Cardiac muscle cell (in vitro differentiated cells and primary cell): ENCODE results near the gene CCDC63. TPM values are rescaled to one million over a fixed set of nuclear protein-coding genes. Genes with fewer than 3 reads are reported as not detected.

Experiments
- DNase-seq, 2 donors: peaks; one replicate each; pipeline versions ENCODE4 v3.0.0 to v3.0.0-alpha.2; 2010 to 2017; ENCODE audit warnings: low read depth in 1 of 2, low spot score in 1 of 2
- H3K27ac ChIP-seq: fragments of 200-600 bp; sonication (generic); 2 replicates; pipeline ENCODE4 v1.5.1; 2016
- H3K27me3 ChIP-seq: fragments of 200-600 bp; sonication (generic); 2 replicates; pipeline ENCODE4 v1.6.0; 2016; ENCODE audit warnings: control low read depth
- H3K36me3 ChIP-seq: fragments of 200-600 bp; sonication (generic); 2 replicates; pipeline ENCODE4 v1.5.1; 2016; ENCODE audit warnings: control low read depth
- H3K4me1 ChIP-seq: fragments of 200-600 bp; sonication (generic); 2 replicates; pipeline ENCODE4 v1.8.1; 2017; ENCODE audit warnings: low read depth, mild to moderate bottlenecking, mixed run types
- H3K4me3 ChIP-seq: fragments of 200-600 bp; sonication (generic); 2 replicates; pipeline ENCODE4 v1.5.1; 2016; ENCODE audit warnings: mild to moderate bottlenecking
- H3K9me3 ChIP-seq: fragments of 200-600 bp; sonication (generic); 2 replicates; pipeline ENCODE4 v1.5.1; 2017; ENCODE audit warnings: low read depth, mild to moderate bottlenecking, control low read depth
- polyA plus RNA-seq: library from polyadenylated mRNA; unstranded; fragments of >200 nt; fragmentation: Nextera tagmentation; extraction: Ambion mirVana; gene quantifications from 2 replicates; pipeline ENCODE4 v1.2.1, GENCODE V29; 2016
- total RNA-seq: library from RNA; depleted of rRNA; stranded (reverse); fragments of >200 nt; gene quantifications from 2 replicates; pipeline ENCODE4 v1.2.3, GENCODE V29; 2016
- TF ChIP-seq, protein P1 (sequence below): IDR thresholded peaks from 2 replicates; pipeline ENCODE4 v1.5.1; 2012; ENCODE audit warnings: low read depth, mild to moderate bottlenecking, low read length

Gene CCDC63
- total and polyA plus RNA-seq, 2 experiments from 2014 or later: 0.22 TPM; not detected in 1

DNA sequence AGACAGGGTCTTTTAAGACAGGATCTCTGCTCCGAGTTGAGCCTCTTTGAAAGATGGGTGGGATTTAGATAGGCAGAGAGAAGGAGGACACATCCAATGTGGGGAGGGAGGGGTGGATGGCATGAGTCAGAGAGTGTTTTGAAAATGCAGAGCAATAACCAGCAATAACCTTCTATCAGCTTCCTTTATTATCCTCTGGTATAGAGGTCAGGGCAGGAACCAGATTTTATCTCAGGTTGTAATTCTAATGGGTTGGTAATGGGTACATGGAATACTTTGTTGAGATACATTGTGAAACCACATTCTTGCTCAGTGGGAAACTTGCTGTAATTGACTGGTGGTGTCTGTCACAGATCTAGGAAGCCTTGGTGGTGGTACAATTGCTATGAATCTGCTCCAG lies 37.6 kb upstream of the CCDC63 start:
- no peaks in the 10 kb centered on the region for H3K9me3 ChIP-seq
- H3K36me3 ChIP-seq: no peaks in the 10 kb centered on the region
- H3K4me3 ChIP-seq: no peak overlapping the region
- H3K27me3 ChIP-seq: peaks cover 25% of the 10 kb centered on the region
- H3K4me1 ChIP-seq: peaks cover 4% of the 10 kb centered on the region
- no peak overlapping the region for H3K27ac ChIP-seq
- TF ChIP-seq, protein P1, sequence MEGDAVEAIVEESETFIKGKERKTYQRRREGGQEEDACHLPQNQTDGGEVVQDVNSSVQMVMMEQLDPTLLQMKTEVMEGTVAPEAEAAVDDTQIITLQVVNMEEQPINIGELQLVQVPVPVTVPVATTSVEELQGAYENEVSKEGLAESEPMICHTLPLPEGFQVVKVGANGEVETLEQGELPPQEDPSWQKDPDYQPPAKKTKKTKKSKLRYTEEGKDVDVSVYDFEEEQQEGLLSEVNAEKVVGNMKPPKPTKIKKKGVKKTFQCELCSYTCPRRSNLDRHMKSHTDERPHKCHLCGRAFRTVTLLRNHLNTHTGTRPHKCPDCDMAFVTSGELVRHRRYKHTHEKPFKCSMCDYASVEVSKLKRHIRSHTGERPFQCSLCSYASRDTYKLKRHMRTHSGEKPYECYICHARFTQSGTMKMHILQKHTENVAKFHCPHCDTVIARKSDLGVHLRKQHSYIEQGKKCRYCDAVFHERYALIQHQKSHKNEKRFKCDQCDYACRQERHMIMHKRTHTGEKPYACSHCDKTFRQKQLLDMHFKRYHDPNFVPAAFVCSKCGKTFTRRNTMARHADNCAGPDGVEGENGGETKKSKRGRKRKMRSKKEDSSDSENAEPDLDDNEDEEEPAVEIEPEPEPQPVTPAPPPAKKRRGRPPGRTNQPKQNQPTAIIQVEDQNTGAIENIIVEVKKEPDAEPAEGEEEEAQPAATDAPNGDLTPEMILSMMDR: no peak
- no peak for DNase-seq

DNA sequence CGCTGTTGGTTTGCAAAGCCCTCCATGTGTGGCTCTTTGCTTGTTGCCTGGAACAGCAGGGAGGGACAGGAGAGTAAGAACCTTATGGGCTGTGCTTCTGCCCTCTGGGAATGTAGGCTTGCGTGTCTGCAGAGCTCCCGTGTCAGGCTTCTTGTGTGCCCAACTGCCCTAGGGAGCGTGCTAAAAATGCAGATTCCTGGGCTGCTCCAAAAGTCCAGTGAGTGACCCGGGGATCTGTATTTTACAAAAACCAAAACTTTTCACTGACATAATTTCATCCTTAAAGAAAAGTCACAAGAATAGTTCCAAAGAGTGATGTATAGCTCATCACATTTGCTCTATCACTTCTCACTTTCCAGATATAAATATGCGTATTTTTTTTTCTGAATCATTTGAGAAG lies 34.8 kb upstream of the CCDC63 start:
- Histone ChIP-seq H3K4me3 (no peak overlapping the region), H3K27ac (no peak overlapping the region), H3K36me3 (no peaks in the 10 kb centered on the region), H3K27me3 (peaks cover 25% of the 10 kb centered on the region), H3K4me1 (peaks cover 4% of the 10 kb centered on the region), H3K9me3 (no peaks in the 10 kb centered on the region)
- TF ChIP-seq, protein P1: no peak
- DNase-seq: no peak

DNA sequence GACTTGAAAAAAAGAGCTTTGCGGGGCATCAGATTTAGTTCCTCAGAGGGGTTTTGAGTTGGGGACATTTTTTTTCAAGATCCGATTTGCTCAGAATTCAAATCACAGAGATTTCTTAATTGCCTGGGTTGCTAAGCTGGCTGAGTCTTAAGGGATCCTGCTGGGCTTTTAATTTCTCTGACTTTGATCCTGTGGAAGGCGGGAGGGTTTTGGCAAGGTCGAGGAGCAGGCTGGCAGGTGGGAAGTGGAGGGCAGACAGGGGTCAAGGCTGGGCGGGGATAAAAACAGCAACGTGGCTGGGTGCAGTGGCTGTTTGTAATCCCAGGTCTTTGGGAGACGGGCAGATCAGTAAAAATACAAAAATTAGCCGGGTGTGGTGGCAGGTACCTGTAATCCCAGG lies 33.5 kb upstream of the CCDC63 start:
- peaks cover 4% of the 10 kb centered on the region for H3K4me1 ChIP-seq
- H3K27ac ChIP-seq: no peak overlapping the region
- H3K36me3 ChIP-seq: no peaks in the 10 kb centered on the region
- H3K4me3 ChIP-seq: no peak overlapping the region
- peaks cover 25% of the 10 kb centered on the region for H3K27me3 ChIP-seq
- DNase-seq: peak in 1 of 2 donors; percentile 3
- no peaks in the 10 kb centered on the region for H3K9me3 ChIP-seq
- TF ChIP-seq, protein P1: no peak

DNA sequence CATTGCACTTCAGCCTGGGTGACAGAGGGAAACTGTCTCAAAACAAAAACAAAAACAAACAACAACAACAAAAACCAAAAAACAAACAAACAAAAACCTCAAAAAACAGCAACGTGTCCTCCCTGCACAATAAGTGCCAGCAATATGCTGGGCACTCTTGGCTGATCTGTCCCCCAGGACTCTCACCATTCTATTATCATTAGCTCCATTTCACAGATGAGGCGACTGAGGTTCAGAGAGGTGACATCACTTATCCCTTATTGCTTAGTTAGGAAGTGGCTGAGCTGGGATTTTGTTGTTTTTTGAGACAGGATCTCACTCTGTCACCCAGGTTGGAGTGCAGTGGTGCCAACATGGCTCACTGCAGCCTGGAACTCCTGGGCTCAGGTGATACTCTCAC lies 33.0 kb upstream of the CCDC63 start:
- TF ChIP-seq, protein P1: no peak
- H3K36me3 ChIP-seq: no peaks in the 10 kb centered on the region
- no peaks in the 10 kb centered on the region for H3K9me3 ChIP-seq
- DNase-seq: no peak
- H3K4me1 ChIP-seq: peaks cover 4% of the 10 kb centered on the region
- H3K4me3 ChIP-seq: no peak overlapping the region
- no peak overlapping the region for H3K27ac ChIP-seq
- peaks cover 25% of the 10 kb centered on the region for H3K27me3 ChIP-seq

DNA sequence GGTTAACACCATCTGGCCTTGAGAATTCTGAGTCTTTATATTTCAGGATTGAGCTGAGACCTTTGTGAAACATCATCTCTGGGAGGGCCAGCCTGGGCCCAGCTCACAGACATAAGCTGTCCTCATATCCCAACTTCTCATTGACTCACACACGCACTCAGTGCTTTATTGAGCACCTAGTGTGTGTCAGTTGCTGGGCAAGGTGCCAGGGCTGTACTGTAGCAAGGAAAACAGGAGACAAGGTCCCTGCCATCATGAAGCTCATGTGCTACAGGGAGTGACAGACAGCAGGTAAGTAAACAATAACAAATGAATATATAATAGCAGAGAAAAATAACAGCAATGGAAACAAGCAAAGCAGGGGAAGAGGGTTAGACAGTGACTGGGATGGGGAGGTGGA lies 30.5 kb upstream of the CCDC63 start:
- Histone ChIP-seq H3K4me1 (peaks cover 4% of the 10 kb centered on the region), H3K4me3 (no peak overlapping the region), H3K9me3 (no peaks in the 10 kb centered on the region), H3K27ac (no peak overlapping the region), H3K27me3 (peaks cover 23% of the 10 kb centered on the region), H3K36me3 (no peaks in the 10 kb centered on the region)
- TF ChIP-seq, protein P1: no peak
- no peak for DNase-seq

DNA sequence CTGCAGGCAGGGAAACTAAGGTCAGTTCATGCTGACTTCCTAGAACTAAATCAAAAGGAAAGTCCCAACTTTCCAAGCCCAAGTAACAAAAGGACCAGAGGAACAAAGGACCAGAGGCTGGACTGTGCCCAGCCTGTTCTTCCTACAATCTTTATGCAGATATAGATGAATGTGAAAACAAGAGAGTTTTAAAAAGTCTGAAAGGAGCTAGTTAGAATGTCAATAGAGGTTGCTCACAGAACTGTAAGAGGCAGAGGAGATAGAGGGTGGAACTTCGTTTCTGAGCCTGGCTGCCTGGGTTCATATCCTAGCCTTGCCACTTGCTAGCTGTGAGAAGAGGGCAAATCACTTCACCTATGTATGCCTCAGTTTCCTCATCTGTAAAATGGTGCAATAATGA lies 30.0 kb upstream of the CCDC63 start:
- TF ChIP-seq, protein P1: no peak
- Histone ChIP-seq H3K27ac (no peak overlapping the region), H3K27me3 (peaks cover 18% of the 10 kb centered on the region), H3K4me3 (no peak overlapping the region), H3K9me3 (no peaks in the 10 kb centered on the region), H3K36me3 (no peaks in the 10 kb centered on the region), H3K4me1 (peaks cover 4% of the 10 kb centered on the region)
- no peak for DNase-seq
